Measurements from ENCODE around the gene QKI.
"Not testable (repeated sequence)": the region's sequence is repeated elsewhere in the genome, so short reads cannot be mapped to it uniquely, and the experiment has no call there.

QKI gene

DNA sequence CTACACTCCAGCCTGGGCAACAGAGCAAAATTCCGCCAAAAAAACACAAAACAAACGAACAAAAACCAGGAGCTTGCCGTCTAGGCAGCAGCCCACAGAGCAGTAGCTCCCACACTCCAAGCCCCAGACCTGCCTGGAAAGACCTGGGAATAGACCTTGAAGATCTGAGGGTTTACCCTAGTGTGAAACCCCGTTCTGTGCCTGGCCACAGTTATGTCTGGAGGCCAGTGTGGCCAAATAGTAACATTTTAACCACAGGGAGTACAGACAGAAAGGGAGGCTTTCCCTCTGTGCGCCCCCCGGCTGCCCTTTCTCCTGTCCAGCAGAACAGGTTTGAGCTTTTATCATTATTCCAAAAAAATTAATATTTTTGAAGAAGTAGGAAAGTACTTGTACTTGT lies 172.4 kb downstream of the QKI start:
- TF ChIP-seq, protein P1, sequence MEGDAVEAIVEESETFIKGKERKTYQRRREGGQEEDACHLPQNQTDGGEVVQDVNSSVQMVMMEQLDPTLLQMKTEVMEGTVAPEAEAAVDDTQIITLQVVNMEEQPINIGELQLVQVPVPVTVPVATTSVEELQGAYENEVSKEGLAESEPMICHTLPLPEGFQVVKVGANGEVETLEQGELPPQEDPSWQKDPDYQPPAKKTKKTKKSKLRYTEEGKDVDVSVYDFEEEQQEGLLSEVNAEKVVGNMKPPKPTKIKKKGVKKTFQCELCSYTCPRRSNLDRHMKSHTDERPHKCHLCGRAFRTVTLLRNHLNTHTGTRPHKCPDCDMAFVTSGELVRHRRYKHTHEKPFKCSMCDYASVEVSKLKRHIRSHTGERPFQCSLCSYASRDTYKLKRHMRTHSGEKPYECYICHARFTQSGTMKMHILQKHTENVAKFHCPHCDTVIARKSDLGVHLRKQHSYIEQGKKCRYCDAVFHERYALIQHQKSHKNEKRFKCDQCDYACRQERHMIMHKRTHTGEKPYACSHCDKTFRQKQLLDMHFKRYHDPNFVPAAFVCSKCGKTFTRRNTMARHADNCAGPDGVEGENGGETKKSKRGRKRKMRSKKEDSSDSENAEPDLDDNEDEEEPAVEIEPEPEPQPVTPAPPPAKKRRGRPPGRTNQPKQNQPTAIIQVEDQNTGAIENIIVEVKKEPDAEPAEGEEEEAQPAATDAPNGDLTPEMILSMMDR (conservative IDR thresholded peaks at IDR 0.05; ENCODE audit: low read depth, low read length): no peak

DNA sequence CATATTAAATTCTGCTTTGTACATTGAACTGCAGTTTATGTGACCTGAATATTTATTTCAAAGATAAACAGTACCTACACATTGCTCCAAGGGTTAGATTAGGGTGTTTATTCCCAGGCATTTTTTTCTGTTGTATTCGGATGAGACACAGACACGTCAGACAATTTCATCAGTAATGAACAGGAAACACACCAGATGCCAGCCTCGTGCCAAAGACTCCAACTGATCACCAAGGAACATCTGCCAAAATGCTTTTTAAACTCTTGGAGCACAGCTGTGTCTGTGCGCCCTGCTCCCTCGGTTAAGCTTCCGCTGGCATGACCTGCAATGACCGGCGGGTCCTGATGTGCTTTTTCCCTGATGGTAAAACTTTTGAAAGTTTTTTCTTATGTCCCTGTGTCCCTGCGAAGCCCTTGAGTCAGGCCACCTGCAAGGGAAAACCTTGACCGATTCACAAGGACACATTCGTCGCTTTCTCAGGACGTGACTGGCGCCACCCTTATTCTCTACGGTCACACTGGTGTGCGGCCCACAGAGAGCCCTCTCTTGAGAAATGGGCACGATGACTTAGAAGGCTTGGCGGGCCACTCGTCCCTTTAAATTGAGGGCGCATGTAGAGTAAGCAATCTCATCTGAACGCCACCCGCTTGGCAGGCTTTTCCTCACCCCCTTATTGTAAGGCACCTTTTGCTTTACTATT lies 173.9 kb downstream of the QKI start:
- DNase-seq (ENCODE audit: low read depth): peak; percentile 55
- TF ChIP-seq, protein P1 (conservative IDR thresholded peaks at IDR 0.05; ENCODE audit: low read depth, low read length): no peak
- H3K4me3 ChIP-seq (ENCODE audit: low read depth, low read length): no peak overlapping the region

More for the DNA sequence above, 172.4 kb downstream of the QKI start:
- DNase-seq (ENCODE audit: low read depth): no peak
- no peak overlapping the region for H3K4me3 ChIP-seq (ENCODE audit: low read depth, low read length)

DNA sequence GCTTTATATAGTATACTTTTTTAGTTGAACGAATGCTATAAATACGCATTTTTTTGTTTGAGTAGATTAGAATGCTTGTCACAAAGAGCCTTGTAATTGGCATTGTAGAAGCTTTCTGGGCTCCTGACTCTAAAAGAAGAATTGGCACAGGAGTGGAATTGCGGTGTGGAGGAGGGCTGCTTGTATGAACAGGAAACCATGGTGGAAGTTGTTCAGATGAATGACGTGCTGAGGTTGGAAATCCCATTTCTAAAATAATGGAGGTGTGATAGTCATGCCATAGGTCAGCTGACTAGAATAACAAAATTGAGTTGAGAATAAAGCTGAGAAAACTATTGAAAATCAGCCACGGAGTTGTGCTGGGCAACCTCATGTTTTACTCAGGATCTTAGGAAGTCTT lies 174.9 kb downstream of the QKI start:
- H3K4me3 ChIP-seq (ENCODE audit: low read depth, low read length): no peak overlapping the region
- DNase-seq (ENCODE audit: low read depth): no peak
- TF ChIP-seq, protein P1 (conservative IDR thresholded peaks at IDR 0.05; ENCODE audit: low read depth, low read length): no peak

DNA sequence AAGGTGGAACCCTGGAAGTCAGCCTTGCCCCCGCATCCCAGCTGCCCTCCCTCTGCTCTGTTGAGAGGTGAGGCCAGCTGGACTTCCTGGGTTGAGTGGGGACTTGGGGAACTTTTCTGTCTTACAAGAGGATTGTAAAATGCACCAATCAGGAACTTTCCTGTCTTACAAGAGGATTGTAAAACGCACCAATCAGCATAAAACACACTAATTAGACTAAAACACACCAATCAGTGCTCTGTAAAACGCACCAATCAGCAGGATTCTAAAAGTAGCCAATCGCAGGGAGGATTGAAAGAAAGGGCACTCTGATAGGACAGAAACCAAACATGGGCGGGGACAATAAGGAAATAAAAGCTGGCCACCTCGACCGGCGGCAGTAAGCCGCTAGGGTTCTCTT lies 175.6 kb downstream of the QKI start:
- H3K4me3 ChIP-seq (ENCODE audit: low read depth, low read length); DNase-seq (ENCODE audit: low read depth): not testable (repeated sequence)

DNA sequence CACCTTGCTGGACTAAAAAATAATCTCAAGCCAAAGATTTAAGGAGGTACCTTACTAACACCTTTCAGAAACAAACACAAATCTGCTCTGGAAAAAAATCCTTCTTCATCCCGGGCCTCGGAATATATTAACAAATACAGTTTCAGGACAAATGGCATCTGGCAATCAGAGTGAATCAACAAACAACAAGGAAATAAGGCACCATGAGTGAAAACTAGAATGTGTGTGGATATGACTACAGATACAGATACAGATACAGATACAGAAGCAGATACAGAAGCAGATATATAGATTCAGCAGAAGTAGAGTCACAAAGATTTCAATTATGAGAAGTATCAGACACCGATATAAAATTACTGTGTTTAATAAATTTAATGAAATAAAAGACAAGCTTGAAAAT lies 178.4 kb downstream of the QKI start:
- DNase-seq (ENCODE audit: low read depth): no peak
- TF ChIP-seq, protein P1 (conservative IDR thresholded peaks at IDR 0.05; ENCODE audit: low read depth, low read length): no peak
- H3K4me3 ChIP-seq (ENCODE audit: low read depth, low read length): no peak overlapping the region

DNA sequence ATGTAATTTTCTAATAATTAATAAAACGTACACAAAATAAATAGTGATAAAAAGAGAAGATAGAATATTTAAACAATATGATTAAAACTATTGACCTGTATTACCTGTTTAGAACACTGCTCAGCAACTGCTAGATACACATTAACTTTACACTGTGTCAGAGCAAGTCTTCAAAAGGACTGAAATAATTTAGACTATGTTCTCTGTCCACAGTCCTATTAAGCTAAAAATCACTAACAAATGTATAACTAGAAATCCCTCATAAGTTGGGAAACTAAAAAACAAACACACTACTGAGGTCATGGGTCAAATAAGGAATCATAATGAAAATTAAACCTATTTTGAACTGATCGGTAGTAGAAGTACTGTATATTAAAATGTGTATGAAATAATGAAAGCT lies 181.7 kb downstream of the QKI start:
- no peak overlapping the region for H3K4me3 ChIP-seq (ENCODE audit: low read depth, low read length)
- no peak for DNase-seq (ENCODE audit: low read depth)
- TF ChIP-seq, protein P1 (conservative IDR thresholded peaks at IDR 0.05; ENCODE audit: low read depth, low read length): no peak

DNA sequence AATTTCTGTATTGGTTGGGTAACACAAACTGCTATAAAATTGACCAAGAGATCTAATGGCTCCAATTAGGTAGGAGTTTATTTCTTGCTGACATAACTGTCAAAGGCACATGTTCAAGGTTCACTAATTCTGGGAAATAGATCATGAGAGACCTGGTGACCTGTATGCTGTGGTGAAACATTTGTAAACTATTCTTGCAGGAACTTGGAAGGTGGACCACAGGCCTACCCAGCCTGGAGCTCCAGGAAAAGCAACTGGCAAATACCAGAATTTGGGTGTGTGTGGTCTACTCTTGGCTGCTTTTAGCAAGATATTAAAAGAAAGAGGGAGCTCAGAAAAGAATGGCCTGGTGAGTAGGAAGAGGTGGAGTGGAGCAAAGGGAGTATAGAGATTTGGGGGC lies 184.6 kb downstream of the QKI start:
- DNase-seq (ENCODE audit: low read depth): no peak
- H3K4me3 ChIP-seq (ENCODE audit: low read depth, low read length): no peak overlapping the region
- TF ChIP-seq, protein P1 (conservative IDR thresholded peaks at IDR 0.05; ENCODE audit: low read depth, low read length): no peak

Data from choroid plexus epithelial cell (primary cell).